HG03469 (cell line): ENCODE results near the gene SDSL.

Source experiments
- ATAC-seq: cut with Tn5 transposase; IDR thresholded peaks from one replicate; pipeline ENCODE4 v1.9.1; 2021; ENCODE audit warnings: mild to moderate bottlenecking, moderate library complexity, moderate number of reproducible peaks; ENCODE audit not compliant: unreplicated experiment

SDSL gene

DNA sequence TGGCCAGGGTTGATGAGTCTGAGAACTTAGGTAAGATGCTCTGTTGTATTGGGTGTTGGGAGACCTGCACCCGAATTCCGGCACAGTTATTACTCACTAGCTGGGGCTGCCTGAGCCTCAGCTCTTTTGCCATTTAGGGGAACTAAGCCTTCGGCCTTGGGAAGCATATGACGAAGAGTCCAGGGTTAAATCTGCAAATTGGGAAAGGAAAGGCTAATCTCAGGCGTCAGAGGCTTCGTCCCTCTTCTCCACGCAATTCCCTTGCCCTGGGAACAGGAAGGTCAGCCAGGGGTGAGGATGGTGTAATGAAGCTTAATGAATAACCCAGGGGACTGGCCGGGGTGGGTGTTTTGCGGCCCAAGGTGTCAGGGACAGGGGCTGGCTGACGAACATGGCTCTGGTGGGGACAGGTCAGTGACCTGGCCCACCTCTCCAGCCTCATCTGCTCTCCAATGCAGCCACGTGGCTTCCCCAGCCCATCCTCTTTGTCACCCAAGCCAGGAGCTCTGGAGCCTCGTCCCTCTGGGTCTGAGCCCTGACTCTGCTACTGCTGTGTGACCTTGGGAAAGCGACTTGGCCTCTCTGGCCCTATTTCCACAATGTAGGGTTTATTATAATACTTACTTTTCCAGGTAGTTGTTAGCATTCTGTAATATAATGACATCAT lies 3.8 kb upstream of the SDSL start:
- no peak for ATAC-seq

- ATAC-seq, result no peak
These were observed 1.1 kb upstream of the SDSL start for GRCh38 chr12:113420996-113421595.

DNA sequence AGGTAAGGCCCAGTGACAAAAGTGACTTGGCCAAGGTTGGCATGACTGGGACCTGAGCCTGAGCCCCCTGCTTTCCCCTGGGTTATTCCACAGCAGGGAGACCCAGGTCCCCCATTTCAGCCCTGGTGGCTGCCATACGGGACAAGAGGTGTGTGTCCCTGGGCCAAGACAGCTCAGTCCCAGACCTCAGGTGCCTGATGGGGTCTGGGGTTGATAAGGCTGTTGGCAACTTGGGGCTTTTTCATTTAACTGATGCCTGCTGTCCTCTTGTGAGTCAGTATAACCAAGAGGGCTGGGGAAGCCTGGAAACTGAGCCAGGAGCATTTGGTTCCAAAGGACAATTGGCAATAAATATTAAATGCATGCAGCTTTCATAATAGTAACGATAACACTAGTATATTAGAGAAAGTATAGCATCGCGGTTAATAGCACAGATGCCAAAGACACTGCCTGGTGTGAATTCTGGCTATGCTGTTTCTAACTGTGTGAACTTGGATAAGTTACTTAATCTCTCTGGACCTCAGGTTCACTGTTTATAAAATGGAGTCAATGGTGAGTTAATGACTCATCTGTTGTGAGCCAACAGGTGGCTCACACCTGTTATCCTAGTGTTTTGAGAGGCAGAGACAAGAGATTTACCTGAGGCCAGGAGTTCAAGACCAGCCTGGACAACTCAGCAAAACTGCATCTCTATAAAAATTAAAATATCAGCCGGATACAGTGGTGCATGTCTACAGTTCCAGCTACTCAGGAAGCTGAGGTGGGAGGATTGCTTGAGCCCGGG lies 898 bp downstream of the SDSL start:
- ATAC-seq, result no peak

DNA sequence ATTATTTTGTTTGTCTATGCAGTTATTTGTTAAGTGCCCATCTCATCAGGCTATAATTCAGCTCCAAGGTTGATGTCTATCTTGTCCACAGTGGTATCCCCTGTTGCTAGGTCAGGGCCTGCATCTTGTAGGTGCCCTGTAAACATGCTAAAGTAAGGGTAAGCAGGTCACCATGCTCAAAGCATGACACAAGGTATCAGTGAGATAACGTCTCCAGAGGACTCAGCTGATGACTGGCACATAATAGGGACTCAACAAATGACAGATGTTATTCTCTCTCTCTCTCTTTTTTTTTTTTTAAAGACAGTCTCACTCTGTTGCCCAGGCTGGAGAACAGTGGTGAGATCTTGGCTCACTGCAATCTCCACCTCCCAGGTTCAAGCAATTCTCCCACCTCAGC lies 2.3 kb downstream of the SDSL start:
- no peak for ATAC-seq

DNA sequence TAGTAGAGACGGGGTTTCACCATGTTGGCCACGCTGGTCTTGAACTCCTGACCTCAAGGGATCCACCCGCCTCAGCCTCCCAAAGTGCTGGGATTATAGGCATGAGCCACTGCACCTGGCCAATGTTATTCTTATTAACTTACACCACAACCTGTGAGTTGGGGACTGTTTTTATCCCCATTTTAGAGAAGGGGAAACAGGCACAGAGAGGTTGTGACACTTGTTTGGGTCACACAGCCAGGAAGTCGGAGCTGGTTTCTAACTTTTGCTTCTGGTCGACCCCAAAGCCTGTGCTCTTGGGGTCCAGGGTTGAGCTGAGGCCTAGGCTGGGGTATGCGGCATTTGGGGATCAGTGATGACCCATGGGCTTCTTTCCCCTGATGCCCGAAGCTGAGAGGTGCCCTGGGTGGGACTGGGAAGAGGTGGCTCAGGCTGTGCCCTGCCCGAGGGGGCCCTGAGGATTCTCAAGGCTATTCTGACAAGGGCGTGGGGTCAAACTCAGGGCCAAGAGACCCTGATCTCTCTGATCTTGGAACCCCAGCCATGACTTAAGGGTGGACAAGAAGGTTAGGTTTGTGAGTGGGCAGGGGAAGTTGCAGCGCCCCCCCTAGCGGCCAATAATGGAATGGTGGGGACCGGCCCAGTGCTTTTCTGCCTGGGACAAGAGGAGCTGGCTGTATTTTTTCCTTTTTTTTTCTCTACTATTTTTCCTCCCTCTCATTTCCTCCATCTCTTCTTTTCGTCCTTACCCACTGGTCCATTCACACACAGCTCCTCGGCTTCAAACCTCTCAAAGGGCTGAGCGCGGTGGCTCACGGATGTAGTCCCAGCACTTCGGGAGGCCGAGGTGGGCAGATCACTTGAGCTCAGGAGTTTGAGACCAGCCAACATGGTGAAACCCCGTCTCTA lies 3.0 kb downstream of the SDSL start:
- no peak for ATAC-seq

GRCh38 chr12:113425960-113426453 lies 3.8 kb downstream of the SDSL start:
- ATAC-seq, result no peak

GRCh38 chr12:113427882-113428281 lies 5.7 kb downstream of the SDSL start:
- no peak for ATAC-seq

GRCh38 chr12:113428482-113428881 lies 6.3 kb downstream of the SDSL start:
- ATAC-seq, result no peak

DNA sequence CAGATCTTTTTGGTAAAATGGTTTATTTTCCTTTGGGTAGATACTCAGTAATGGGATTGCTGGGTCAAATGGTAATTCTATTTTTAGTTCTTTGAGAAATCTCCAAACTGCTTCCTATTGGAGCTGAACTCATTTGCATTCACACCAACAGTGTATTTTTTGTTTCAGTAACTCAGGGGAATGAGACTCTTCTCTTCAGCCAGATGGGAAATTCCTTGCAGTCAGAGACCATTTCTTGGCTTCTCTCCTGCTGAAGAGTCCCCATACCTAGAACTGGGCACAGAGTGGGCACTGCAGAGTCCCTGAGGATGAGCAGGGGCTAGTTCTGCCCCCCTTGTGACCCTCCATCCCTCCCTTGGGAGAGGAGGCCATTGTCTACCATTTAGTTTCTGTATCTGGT lies 10.8 kb downstream of the SDSL start:
- ATAC-seq, result no peak

- ATAC-seq, result no peak
These were observed 13.2 kb downstream of the SDSL start for GRCh38 chr12:113435367-113435766.

GRCh38 chr12:113436586-113436985 lies 14.4 kb downstream of the SDSL start:
- ATAC-seq, result no peak

- no peak for ATAC-seq
These were observed 15.0 kb downstream of the SDSL start for GRCh38 chr12:113436993-113437728.

GRCh38 chr12:113437729-113438100 lies 15.5 kb downstream of the SDSL start:
- no peak for ATAC-seq

DNA sequence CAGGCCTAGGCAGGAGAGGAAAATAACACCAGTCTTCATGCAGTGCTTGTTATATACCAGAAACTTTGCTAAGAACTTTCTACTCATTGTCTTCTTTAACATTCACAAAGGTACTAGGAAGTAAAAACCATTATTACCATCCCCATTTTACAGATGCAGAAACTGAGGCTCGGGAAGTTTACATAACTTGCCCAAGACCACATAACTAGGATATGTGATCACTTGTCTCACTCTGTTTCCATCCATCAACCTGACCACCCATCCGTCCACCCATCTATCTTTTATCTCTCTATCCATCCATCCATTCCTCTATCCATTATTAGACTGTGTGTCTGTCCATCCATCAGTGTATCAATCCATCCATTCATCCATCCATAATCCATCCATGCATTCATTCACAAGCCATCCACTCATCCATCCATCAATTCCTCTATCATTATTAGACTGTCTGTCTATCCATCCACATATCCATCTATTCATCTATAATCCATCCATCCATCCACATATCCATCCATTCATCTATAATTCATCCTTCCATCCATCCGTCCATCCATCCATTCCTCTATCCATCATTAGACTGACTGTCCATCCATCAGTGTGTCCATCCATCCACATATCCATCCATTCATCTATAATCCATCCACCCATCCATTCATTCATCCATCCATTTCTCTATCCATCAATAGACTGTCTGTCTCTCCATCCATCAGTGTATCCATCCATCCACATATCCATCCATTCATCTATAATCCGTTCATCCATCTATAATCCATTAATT lies 16.5 kb downstream of the SDSL start:
- no peak for ATAC-seq

- no peak for ATAC-seq
These were observed 17.1 kb downstream of the SDSL start for GRCh38 chr12:113439301-113439597.

- ATAC-seq, result no peak
These were observed 17.4 kb downstream of the SDSL start for GRCh38 chr12:113439606-113440030.

GRCh38 chr12:113440336-113440735 lies 18.2 kb downstream of the SDSL start:
- no peak for ATAC-seq

GRCh38 chr12:113440947-113441782 lies 19.0 kb downstream of the SDSL start:
- no peak for ATAC-seq

- no peak for ATAC-seq
These were observed 20.9 kb downstream of the SDSL start for GRCh38 chr12:113443030-113443539.
